OCI-LY3 (cell line): ENCODE data around the gene RABL6.
"Not testable (repeated sequence)": the region's sequence is repeated elsewhere in the genome, so short reads cannot be mapped to it uniquely, and the experiment has no call there.

ENCODE experiments used
- H2AFZ ChIP-seq: fragments of 200-600, 300-600 bp; shearing (Covaris generic); 2 replicates; pipeline ENCODE4 v1.6.0; 2014; ENCODE audit warnings: antibody characterized with exemption, low read depth, low read length
- H3K27ac ChIP-seq: fragments of 200-600, 300-600 bp; sonication (generic); 2 replicates; pipeline ENCODE4 v1.5.1; 2014; ENCODE audit warnings: mild to moderate bottlenecking, low read length, moderate library complexity, mixed read lengths
- H3K27me3 ChIP-seq: fragments of 200-600, 300-600 bp; sonication (generic); 2 replicates; pipeline ENCODE4 v1.6.1; 2014; ENCODE audit warnings: low read depth, low read length, mixed read lengths
- H3K36me3 ChIP-seq: fragments of 200-600, 300-600 bp; sonication (generic); replicated peaks from 2 replicates; pipeline ENCODE3; 2014; ENCODE audit warnings: low read depth, low read length, mixed read lengths
- H3K4me1 ChIP-seq: fragments of 300-600, 200-600 bp; sonication (generic); 2 replicates; pipeline ENCODE4 v1.6.1; 2014; ENCODE audit warnings: low read length, mixed read lengths
- H3K4me2 ChIP-seq: fragments of 200-600, 300-600 bp; sonication (generic); 2 replicates; pipeline ENCODE4 v1.6.1; 2014; ENCODE audit warnings: low read length, mixed read lengths
- H3K4me3 ChIP-seq: fragments of 300-600, 200-600 bp; sonication (generic); 2 replicates; pipeline ENCODE4 v1.5.1; 2014; ENCODE audit warnings: antibody characterized with exemption, mild to moderate bottlenecking, low read length, moderate library complexity
- H3K79me2 ChIP-seq: fragments of 300-600, 200-600 bp; shearing (Covaris generic); 2 replicates; pipeline ENCODE4 v1.6.1; 2014; ENCODE audit warnings: mild to moderate bottlenecking, low read length, mixed read lengths
- H3K9ac ChIP-seq: fragments of 300-600, 200-600 bp; shearing (Covaris generic); 2 replicates; pipeline ENCODE4 v1.6.0; 2014; ENCODE audit warnings: mild to moderate bottlenecking, low read length, moderate library complexity
- H3K9me3 ChIP-seq: fragments of 200-600, 300-600 bp; shearing (Covaris generic); 2 replicates; pipeline ENCODE4 v1.6.1; 2014; ENCODE audit warnings: low read length, mixed read lengths; ENCODE audit not compliant: insufficient read depth
- H4K20me1 ChIP-seq: fragments of 200-600, 300-600 bp; sonication (generic); 2 replicates; pipeline ENCODE4 v1.6.1; 2016; ENCODE audit warnings: low read length, mixed read lengths; ENCODE audit not compliant: insufficient read depth
- EZH2phosphoT487 ChIP-seq: fragments of 200-600 bp; shearing (Covaris generic); IDR thresholded peaks from 2 replicates; pipeline ENCODE4 v1.6.1; 2018; ENCODE audit warnings: antibody characterized with exemption, mixed run types, low read depth
- TF ChIP-seq, protein P1 (sequence below): fragments of 200-600, 300-600 bp; sonication (generic); IDR thresholded peaks from 2 replicates; pipeline ENCODE4 v1.5.1; 2014; ENCODE audit warnings: antibody characterized with exemption, low read length, low read depth

The RABL6 gene

DNA sequence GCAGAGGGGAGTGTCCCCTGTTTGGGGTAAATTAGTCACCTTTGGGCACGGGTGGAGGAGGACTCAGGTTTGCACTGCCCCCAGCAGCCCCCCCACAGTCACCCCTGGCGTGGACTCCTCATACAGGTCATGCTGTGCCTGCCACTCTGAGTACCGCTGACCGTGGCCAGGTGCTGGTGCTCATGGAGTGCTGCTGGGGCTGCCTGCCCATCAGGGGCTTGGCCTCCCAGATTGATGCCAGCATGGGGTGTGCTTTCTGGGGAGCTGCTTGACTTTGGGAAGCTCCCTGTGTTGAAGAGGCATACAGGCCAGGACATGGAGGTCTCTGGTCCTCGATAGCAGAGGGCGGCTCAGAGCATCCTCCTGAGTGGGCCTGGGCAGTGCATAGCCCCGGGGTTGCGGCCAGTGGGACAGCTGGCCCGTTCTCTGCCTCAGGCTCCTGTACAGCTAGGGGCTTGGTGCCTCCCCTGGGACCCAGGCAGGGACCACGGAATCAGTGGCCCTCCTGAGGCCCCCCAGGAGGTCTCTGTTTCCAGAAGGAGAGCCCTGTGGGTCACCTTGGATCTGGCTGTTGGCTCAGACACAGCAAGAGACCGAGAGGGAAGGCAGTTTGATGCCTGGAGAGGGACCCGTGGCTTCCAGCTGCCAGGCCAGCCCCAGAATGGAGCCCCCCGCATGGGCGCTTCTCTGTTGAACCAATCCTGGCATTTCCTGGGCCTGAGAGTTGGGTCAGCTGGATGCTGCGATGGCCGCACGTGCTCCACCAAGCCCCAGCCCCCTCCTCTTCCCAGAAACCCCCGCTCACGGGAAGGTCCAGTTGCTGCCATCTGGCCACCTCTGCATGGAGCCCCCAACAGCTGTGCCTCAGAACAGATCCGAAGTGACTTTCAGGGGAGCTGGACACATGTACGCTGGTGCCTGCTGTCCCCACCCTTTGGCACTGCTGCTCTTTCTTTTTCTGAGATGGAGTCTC lies 28.5 kb downstream of the RABL6 start:
- Histone ChIP-seq H3K79me2 (no peaks in the 10 kb centered on the region), H3K27ac (no peak overlapping the region), H3K4me1 (no peaks in the 10 kb centered on the region), H4K20me1 (no peaks in the 10 kb centered on the region), H3K9me3 (no peaks in the 10 kb centered on the region), H3K4me2 (no peak overlapping the region), H3K36me3 (peaks cover 14% of the 10 kb centered on the region), H3K4me3 (no peak overlapping the region), H2AFZ (no peak overlapping the region), H3K27me3 (no peaks in the 10 kb centered on the region), H3K9ac (no peak overlapping the region)
- TF ChIP-seq, protein P1, sequence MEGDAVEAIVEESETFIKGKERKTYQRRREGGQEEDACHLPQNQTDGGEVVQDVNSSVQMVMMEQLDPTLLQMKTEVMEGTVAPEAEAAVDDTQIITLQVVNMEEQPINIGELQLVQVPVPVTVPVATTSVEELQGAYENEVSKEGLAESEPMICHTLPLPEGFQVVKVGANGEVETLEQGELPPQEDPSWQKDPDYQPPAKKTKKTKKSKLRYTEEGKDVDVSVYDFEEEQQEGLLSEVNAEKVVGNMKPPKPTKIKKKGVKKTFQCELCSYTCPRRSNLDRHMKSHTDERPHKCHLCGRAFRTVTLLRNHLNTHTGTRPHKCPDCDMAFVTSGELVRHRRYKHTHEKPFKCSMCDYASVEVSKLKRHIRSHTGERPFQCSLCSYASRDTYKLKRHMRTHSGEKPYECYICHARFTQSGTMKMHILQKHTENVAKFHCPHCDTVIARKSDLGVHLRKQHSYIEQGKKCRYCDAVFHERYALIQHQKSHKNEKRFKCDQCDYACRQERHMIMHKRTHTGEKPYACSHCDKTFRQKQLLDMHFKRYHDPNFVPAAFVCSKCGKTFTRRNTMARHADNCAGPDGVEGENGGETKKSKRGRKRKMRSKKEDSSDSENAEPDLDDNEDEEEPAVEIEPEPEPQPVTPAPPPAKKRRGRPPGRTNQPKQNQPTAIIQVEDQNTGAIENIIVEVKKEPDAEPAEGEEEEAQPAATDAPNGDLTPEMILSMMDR: no peak
- no peak for TF ChIP-seq EZH2phosphoT487

DNA sequence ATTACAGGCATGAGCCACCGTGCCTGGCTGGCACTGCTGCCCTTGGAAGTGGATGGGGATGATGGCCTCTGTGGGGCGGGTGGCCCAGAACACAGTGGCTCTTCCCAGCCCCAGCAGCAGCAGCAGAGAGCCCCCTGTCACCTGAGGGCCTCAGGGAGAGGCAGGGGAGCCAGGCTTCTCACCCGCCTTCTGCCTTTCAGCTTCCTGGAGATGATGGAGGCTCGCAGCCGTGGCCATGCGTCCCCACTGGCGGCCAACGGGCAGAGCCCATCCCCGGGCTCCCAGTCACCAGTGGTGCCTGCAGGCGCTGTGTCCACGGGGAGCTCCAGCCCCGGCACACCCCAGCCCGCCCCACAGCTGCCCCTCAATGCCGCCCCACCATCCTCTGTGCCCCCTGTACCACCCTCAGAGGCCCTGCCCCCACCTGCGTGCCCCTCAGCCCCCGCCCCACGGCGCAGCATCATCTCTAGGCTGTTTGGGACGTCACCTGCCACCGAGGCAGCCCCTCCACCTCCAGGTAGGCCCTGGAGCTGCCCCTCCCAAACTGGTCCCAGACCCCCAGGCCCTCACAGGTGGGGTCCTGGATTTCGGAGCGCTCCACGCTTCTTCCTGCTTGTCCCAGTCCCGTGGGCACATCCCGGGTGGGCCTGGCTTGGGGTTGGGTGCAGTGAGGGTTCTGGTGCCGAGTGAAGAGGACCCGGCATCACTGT lies 29.6 kb downstream of the RABL6 start:
- H3K27ac ChIP-seq: no peak overlapping the region
- no peaks in the 10 kb centered on the region for H3K79me2 ChIP-seq
- H3K36me3 ChIP-seq: peaks cover 11% of the 10 kb centered on the region
- H3K9ac ChIP-seq: no peak overlapping the region
- H3K27me3 ChIP-seq: no peaks in the 10 kb centered on the region
- no peak overlapping the region for H3K4me2 ChIP-seq
- H4K20me1 ChIP-seq: no peaks in the 10 kb centered on the region
- H3K4me3 ChIP-seq: no peak overlapping the region
- no peaks in the 10 kb centered on the region for H3K4me1 ChIP-seq
- TF ChIP-seq, protein P1: no peak
- no peak for TF ChIP-seq EZH2phosphoT487
- no peaks in the 10 kb centered on the region for H3K9me3 ChIP-seq
- no peak overlapping the region for H2AFZ ChIP-seq

GRCh38 chr9:136837856-136838277 lies 30.1 kb downstream of the RABL6 start:
- H3K27ac ChIP-seq, H3K79me2 ChIP-seq, H3K4me1 ChIP-seq, H3K4me3 ChIP-seq, H3K9me3 ChIP-seq, H3K4me2 ChIP-seq, H3K9ac ChIP-seq, H3K36me3 ChIP-seq, H3K27me3 ChIP-seq, H4K20me1 ChIP-seq, H2AFZ ChIP-seq: not testable (repeated sequence)

DNA sequence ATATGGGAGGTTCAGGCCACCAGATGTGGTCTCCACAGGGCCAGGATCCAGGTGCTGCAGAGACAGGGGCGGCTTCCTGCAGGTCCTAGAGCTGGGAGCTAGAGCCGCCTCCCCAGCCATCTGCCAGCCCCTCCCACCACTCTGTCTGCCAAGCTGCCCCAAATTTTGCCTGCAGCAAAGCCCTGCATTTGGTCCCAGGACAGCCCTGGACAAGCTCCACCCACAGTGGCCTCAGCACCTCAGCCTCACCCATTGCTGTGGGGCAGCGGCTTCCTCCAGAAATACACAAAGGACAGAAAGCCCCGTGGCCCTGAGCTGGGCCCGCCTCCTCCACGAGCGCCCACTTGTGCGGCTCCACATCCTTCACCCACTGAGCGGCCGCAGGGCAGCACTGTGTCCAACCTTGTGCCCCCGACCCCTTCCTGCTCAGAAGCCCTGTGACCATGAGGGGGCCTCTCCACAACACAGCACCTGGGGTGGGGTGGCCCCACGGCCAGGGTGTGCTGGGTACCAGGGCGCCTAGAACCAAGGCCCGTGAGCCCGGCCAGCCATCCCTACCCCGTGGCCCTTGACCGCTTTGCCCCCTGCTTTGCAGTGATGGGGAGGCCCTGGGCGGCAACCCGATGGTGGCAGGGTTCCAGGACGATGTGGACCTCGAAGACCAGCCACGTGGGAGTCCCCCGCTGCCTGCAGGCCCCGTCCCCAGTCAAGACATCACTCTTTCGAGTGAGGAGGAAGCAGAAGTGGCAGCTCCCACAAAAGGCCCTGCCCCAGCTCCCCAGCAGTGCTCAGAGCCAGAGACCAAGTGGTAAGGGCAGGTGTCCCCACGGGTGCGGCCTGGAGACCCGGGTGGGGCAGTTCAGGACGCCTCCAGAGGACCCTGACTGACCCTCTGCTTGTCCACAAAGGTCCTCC lies 30.8 kb downstream of the RABL6 start:
- no peak overlapping the region for H2AFZ ChIP-seq
- H3K36me3 ChIP-seq: peaks cover 9% of the 10 kb centered on the region
- H3K79me2 ChIP-seq: no peaks in the 10 kb centered on the region
- no peaks in the 10 kb centered on the region for H3K27me3 ChIP-seq
- peaks cover 6% of the 10 kb centered on the region for H3K4me1 ChIP-seq
- no peaks in the 10 kb centered on the region for H4K20me1 ChIP-seq
- no peak overlapping the region for H3K27ac ChIP-seq
- no peak overlapping the region for H3K4me3 ChIP-seq
- no peak overlapping the region for H3K4me2 ChIP-seq
- no peaks in the 10 kb centered on the region for H3K9me3 ChIP-seq
- no peak overlapping the region for H3K9ac ChIP-seq
- TF ChIP-seq, protein P1: no peak
- TF ChIP-seq EZH2phosphoT487: no peak
